ENCODE data around the gene YAP1.

The YAP1 gene

DNA sequence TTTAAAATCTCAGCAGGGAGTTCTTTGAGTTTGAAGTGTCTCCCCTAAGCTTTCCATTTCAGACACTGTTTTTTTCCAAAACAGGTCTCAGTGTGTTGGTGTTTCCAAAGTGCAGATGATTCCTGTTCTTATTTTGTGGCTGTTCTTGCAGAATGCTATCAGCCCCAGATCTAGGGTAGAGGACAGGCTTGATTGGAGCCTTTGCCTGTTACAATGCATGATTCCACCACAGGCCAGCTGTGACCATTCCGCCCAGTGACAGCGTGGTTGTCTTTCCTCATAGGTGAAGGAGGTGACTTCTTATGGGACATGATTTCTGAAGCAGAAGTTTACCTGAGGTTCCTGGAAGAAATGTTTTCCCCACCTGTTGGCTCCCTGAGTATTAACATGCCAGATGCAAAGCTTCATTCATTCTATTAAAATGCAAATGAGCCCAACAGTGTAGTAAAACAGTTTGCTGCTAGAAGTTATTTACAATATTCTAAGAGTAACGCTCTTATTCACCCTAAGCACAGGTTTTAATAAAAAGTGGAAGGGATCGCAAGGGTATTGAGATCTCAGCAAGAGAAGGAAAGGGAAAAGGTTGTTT, 170.1 kb downstream of the YAP1 start:
- H3K9me3 ChIP-seq (ENCODE audit: insufficient read depth, low read length): no peaks in the 10 kb centered on the region
- no peaks in the 10 kb centered on the region for H3K27me3 ChIP-seq (ENCODE audit: low read length)
- no peak overlapping the region for H2AFZ ChIP-seq (ENCODE audit: low read depth, low read length, severe bottlenecking)
- TF ChIP-seq EZH2phosphoT487 (conservative IDR thresholded peaks at IDR 0.05; ENCODE audit: low read length): no peak
- TF ChIP-seq, protein P1, sequence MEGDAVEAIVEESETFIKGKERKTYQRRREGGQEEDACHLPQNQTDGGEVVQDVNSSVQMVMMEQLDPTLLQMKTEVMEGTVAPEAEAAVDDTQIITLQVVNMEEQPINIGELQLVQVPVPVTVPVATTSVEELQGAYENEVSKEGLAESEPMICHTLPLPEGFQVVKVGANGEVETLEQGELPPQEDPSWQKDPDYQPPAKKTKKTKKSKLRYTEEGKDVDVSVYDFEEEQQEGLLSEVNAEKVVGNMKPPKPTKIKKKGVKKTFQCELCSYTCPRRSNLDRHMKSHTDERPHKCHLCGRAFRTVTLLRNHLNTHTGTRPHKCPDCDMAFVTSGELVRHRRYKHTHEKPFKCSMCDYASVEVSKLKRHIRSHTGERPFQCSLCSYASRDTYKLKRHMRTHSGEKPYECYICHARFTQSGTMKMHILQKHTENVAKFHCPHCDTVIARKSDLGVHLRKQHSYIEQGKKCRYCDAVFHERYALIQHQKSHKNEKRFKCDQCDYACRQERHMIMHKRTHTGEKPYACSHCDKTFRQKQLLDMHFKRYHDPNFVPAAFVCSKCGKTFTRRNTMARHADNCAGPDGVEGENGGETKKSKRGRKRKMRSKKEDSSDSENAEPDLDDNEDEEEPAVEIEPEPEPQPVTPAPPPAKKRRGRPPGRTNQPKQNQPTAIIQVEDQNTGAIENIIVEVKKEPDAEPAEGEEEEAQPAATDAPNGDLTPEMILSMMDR (IDR thresholded peaks at IDR 0.05; ENCODE audit: insufficient read depth, low read length, poor library complexity, severe bottlenecking): no peak
- no peaks in the 10 kb centered on the region for H3K36me3 ChIP-seq (ENCODE audit: low read length)
- H4K20me1 ChIP-seq (ENCODE audit: low read depth, low read length): no peaks in the 10 kb centered on the region
- H3K27ac ChIP-seq (ENCODE audit: low read depth, low read length): no peak overlapping the region
- no peak overlapping the region for H3K4me3 ChIP-seq (ENCODE audit: insufficient read depth, low read length, poor library complexity, severe bottlenecking)
- H3K79me2 ChIP-seq (ENCODE audit: insufficient read depth, low read length): no peaks in the 10 kb centered on the region
- no peak overlapping the region for H3K4me2 ChIP-seq (ENCODE audit: low read depth, low read length, poor library complexity, severe bottlenecking)
- no peaks in the 10 kb centered on the region for H3F3A ChIP-seq (ENCODE audit: insufficient read depth)
- H3K9ac ChIP-seq (ENCODE audit: low read length): no peak overlapping the region
- H3K9me2 ChIP-seq (replicated peaks; ENCODE audit: insufficient read depth, low read length): no peaks in the 10 kb centered on the region
